ENCODE results near the gene MTR. TPM values are rescaled to one million over a fixed set of nuclear protein-coding genes. Genes with fewer than 3 reads are reported as not detected.

MTR gene
- total RNA-seq, 1 experiment from 2014 or later: 24.6 TPM

GRCh38 chr1:236916131-236916800 is 121.2 kb downstream of the MTR start:
- Histone ChIP-seq H3K9ac (ENCODE audit: low read length) (no peak overlapping the region), H3K4me2 (ENCODE audit: low read length) (no peak overlapping the region), H3K27me3 (ENCODE audit: insufficient read depth, low read length) (no peaks in the 10 kb centered on the region), H4K20me1 (ENCODE audit: insufficient read depth) (no peaks in the 10 kb centered on the region), H3K79me2 (ENCODE audit: insufficient read depth, low read length) (no peaks in the 10 kb centered on the region), H3K27ac (ENCODE audit: low read depth, low read length) (no peak overlapping the region), H2AFZ (ENCODE audit: low read depth, low read length, poor library complexity, severe bottlenecking) (no peak overlapping the region), H3K9me2 (ENCODE audit: insufficient read depth) (no peaks in the 10 kb centered on the region), H3K4me1 (ENCODE audit: control insufficient read depth in 1 of 2, insufficient read depth in 2 of 2, low read length in 2 of 2) (no peaks in the 10 kb centered on the region), H3K4me3 (replicated peaks in 1 of 2; ENCODE audit: low read depth in 1 of 2, low read length in 2 of 2) (no peak overlapping the region), H3K9me3 (ENCODE audit: control insufficient read depth in 1 of 2, insufficient read depth in 1 of 2, low read depth in 1 of 2, low read length in 2 of 2) (peaks cover 3 to 4% of the 10 kb centered on the region in 2 experiments; a peak in 3 of 4 replicates), H3K36me3 (ENCODE audit: control insufficient read depth in 1 of 2, insufficient read depth in 2 of 2, low read length in 2 of 2) (no peaks in the 10 kb centered on the region)
- no peak for TF ChIP-seq ZFX (IDR thresholded peaks at IDR 0.05)
- TF ChIP-seq ELF1 (IDR thresholded peaks at IDR 0.05; ENCODE audit: borderline replicate concordance, low read depth): no peak
- no peak for TF ChIP-seq MAX (IDR thresholded peaks at IDR 0.05)
- TF ChIP-seq CBX3 (IDR thresholded peaks at IDR 0.05; ENCODE audit: low read depth): no peak
- TF ChIP-seq CTCF (IDR thresholded peaks at IDR 0.05 in 2 of 3, conservative IDR thresholded peaks at IDR 0.05 in 1 of 3; ENCODE audit: borderline replicate concordance in 1 of 3, insufficient read depth in 1 of 3, low read depth in 2 of 3, low read length in 2 of 3): no peak
- no peak for TF ChIP-seq SIN3A (IDR thresholded peaks at IDR 0.05; ENCODE audit: low read depth)
- TF ChIP-seq SRF (IDR thresholded peaks at IDR 0.05; ENCODE audit: low read depth): no peak
- ATAC-seq (no peak), DNase-seq (ENCODE audit: low read depth, low spot score) (no peak)
- ChIA-PET CTCF (no interaction called here), RAD21 (ENCODE audit: low non-redundant PET in 1 of 2, low total read pairs in 2 of 2, uncharacterized antibody in 2 of 2, unreplicated experiment in 2 of 2) (no interaction called here), POLR2A (no interaction called here)
- no TSS peak for BruUV-seq (replicated peaks)
- intact Hi-C loops (cut with micrococcal nuclease): no loop called here

GRCh38 chr1:236917448-236917847 is 122.4 kb downstream of the MTR start:
- Histone ChIP-seq H3K9me3 (ENCODE audit: control insufficient read depth in 1 of 2, insufficient read depth in 1 of 2, low read depth in 1 of 2, low read length in 2 of 2) (peaks cover 3 to 4% of the 10 kb centered on the region in 2 experiments; a peak in 3 of 4 replicates), H2AFZ (ENCODE audit: low read depth, low read length, poor library complexity, severe bottlenecking) (no peak overlapping the region), H3K27me3 (ENCODE audit: insufficient read depth, low read length) (no peaks in the 10 kb centered on the region), H3K4me3 (replicated peaks in 1 of 2; ENCODE audit: low read depth in 1 of 2, low read length in 2 of 2) (no peak overlapping the region), H3K27ac (ENCODE audit: low read depth, low read length) (no peak overlapping the region), H4K20me1 (ENCODE audit: insufficient read depth) (no peaks in the 10 kb centered on the region), H3K4me1 (ENCODE audit: control insufficient read depth in 1 of 2, insufficient read depth in 2 of 2, low read length in 2 of 2) (no peaks in the 10 kb centered on the region), H3K36me3 (ENCODE audit: control insufficient read depth in 1 of 2, insufficient read depth in 2 of 2, low read length in 2 of 2) (no peaks in the 10 kb centered on the region), H3K9me2 (ENCODE audit: insufficient read depth) (no peaks in the 10 kb centered on the region), H3K9ac (ENCODE audit: low read length) (no peak overlapping the region), H3K4me2 (ENCODE audit: low read length) (no peak overlapping the region), H3K79me2 (ENCODE audit: insufficient read depth, low read length) (no peaks in the 10 kb centered on the region)
- ChIA-PET RAD21 (ENCODE audit: low non-redundant PET in 1 of 2, low total read pairs in 2 of 2, uncharacterized antibody in 2 of 2, unreplicated experiment in 2 of 2) (no interaction called here), POLR2A (no interaction called here), CTCF (no interaction called here)
- intact Hi-C loops (cut with micrococcal nuclease): no loop called here
- no peak for ATAC-seq
- no peak for TF ChIP-seq EGR1 (IDR thresholded peaks at IDR 0.05; ENCODE audit: low read depth)
- TF ChIP-seq EZH2 (IDR thresholded peaks at IDR 0.05): no peak
- no peak for TF ChIP-seq CBX3 (IDR thresholded peaks at IDR 0.05; ENCODE audit: low read depth)
- no peak for TF ChIP-seq EZH2phosphoT487 (IDR thresholded peaks at IDR 0.05; ENCODE audit: borderline replicate concordance)
- no peak for TF ChIP-seq SIN3A (IDR thresholded peaks at IDR 0.05; ENCODE audit: low read depth)
- no peak for TF ChIP-seq RAD21 (IDR thresholded peaks at IDR 0.05; ENCODE audit: low read depth)
- no peak for TF ChIP-seq ATF3 (IDR thresholded peaks at IDR 0.05)
- TF ChIP-seq JUND (IDR thresholded peaks at IDR 0.05): no peak
- no peak for TF ChIP-seq ZFX (IDR thresholded peaks at IDR 0.05)
- no peak for TF ChIP-seq ELF1 (IDR thresholded peaks at IDR 0.05; ENCODE audit: borderline replicate concordance, low read depth)
- no TSS peak for BruUV-seq (replicated peaks)
- no peak for DNase-seq (ENCODE audit: low read depth, low spot score)

Measured in HCT116 (cell line).